Subcutaneous abdominal adipose tissue (tissue), 5 donors: ENCODE data around the gene PPP2R5D.
"Not testable (repeated sequence)": the region's sequence is repeated elsewhere in the genome, so short reads cannot be mapped to it uniquely, and the experiment has no call there.

Experiments
- H3K27ac ChIP-seq: one replicate; pipeline ENCODE4 v1.7.0; 2013; ENCODE audit warnings: low read depth, mild to moderate bottlenecking, inconsistent platforms, low read length, moderate library complexity
- H3K27me3 ChIP-seq, 5 donors: one replicate each; pipeline ENCODE4 v1.7.0; 2013; ENCODE audit warnings: low read length in 5 of 5, inconsistent platforms in 1 of 5; ENCODE audit not compliant: control insufficient read depth in 5 of 5, insufficient read depth in 4 of 5
- H3K36me3 ChIP-seq, 5 donors: one replicate each; pipeline ENCODE4 v1.7.0; 2013; ENCODE audit warnings: low read length in 5 of 5; ENCODE audit not compliant: control insufficient read depth in 5 of 5, insufficient read depth in 5 of 5
- H3K4me1 ChIP-seq, 5 donors: one replicate each; pipeline ENCODE4 v1.7.0; 2013; ENCODE audit warnings: low read length in 5 of 5, mild to moderate bottlenecking in 3 of 5, moderate library complexity in 1 of 5; ENCODE audit not compliant: control insufficient read depth in 5 of 5, insufficient read depth in 5 of 5
- H3K4me3 ChIP-seq, 5 donors: one replicate each; pipeline ENCODE4 v1.7.0; 2013; ENCODE audit warnings: low read length in 5 of 5, low read depth in 1 of 5
- H3K9ac ChIP-seq, 5 donors: one replicate each; pipeline ENCODE4 v1.7.0; 2013; ENCODE audit warnings: low read length in 5 of 5, mild to moderate bottlenecking in 4 of 5, moderate library complexity in 3 of 5
- H3K9me3 ChIP-seq, 5 donors: one replicate each; pipeline ENCODE4 v1.7.0; 2013; ENCODE audit warnings: low read length in 5 of 5; ENCODE audit not compliant: control insufficient read depth in 5 of 5
- donor health status: healthy.
- donor health status: healthy.
- donor health status: healthy.
- donor health status: healthy.
- donor health status: healthy.

The PPP2R5D gene

GRCh38 chr6:42942444-42942843, 41.9 kb upstream of the PPP2R5D start:
- H3K27ac ChIP-seq = no peak overlapping the region
- no peaks in the 10 kb centered on the region for H3K9me3 ChIP-seq
- H3K36me3 ChIP-seq = peaks cover 0 to 42% (median 34%) of the 10 kb centered on the region in 5 donors
- H3K4me1 ChIP-seq = no peaks in the 10 kb centered on the region
- no peak overlapping the region for H3K4me3 ChIP-seq
- no peak overlapping the region for H3K9ac ChIP-seq
- no peaks in the 10 kb centered on the region for H3K27me3 ChIP-seq

DNA sequence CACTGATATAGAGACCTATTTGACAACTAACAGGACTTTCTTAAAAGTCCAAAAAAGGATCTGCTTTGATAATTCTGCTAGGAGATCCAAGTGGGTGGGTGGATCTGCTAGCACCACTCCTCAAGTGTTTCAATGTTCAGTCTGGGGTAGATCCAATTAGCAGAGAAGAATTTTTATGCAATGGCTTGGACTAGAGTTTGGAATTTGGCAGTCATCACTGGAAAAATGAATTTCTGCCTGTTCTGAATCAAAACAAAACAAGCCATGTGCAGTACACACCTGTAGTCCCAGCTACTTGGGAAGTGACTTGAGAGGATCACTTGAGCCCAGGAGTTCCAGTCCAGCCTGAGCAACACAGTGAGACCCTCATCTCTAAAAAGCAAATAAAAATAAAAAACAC, 36.4 kb upstream of the PPP2R5D start:
- H3K4me1 ChIP-seq = peaks cover 0 to 7% (median 4%) of the 10 kb centered on the region in 5 donors
- no peak overlapping the region for H3K4me3 ChIP-seq
- peaks cover 0 to 7% (median 4%) of the 10 kb centered on the region in 5 donors for H3K36me3 ChIP-seq
- H3K27ac ChIP-seq = no peak overlapping the region
- H3K9ac ChIP-seq = no peak overlapping the region
- no peaks in the 10 kb centered on the region for H3K9me3 ChIP-seq
- H3K27me3 ChIP-seq = no peaks in the 10 kb centered on the region

DNA sequence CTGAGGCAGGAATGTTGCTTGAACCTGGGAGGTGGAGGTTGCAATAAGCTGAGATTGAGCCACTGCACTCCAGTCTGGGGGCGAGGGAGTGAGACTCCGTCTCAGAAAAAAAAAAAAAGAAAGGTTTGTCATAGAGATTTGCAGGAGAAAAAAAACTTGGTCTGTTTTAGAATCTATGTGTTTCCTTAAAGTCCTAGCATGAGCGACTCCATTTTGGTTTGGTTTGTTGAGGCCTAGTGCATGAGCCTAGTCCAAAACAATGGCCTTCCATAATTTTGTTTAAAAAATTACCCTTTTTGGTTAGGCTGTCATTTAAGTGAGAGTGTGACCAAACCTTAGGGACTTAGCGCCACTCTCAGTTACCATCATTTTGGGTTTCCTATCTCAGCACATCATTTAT, 32.0 kb upstream of the PPP2R5D start:
- H3K4me3 ChIP-seq = no peak overlapping the region
- H3K27ac ChIP-seq = no peak overlapping the region
- H3K9me3 ChIP-seq = no peaks in the 10 kb centered on the region
- no peaks in the 10 kb centered on the region for H3K27me3 ChIP-seq
- H3K9ac ChIP-seq = no peak overlapping the region
- H3K4me1 ChIP-seq = peaks cover 0 to 7% (median 4%) of the 10 kb centered on the region in 5 donors
- H3K36me3 ChIP-seq = no peaks in the 10 kb centered on the region

GRCh38 chr6:42954405-42954804, 30.0 kb upstream of the PPP2R5D start:
- not testable (repeated sequence) for H3K4me3 ChIP-seq, H3K4me1 ChIP-seq, H3K9ac ChIP-seq, H3K9me3 ChIP-seq, H3K27me3 ChIP-seq, H3K27ac ChIP-seq, H3K36me3 ChIP-seq

DNA sequence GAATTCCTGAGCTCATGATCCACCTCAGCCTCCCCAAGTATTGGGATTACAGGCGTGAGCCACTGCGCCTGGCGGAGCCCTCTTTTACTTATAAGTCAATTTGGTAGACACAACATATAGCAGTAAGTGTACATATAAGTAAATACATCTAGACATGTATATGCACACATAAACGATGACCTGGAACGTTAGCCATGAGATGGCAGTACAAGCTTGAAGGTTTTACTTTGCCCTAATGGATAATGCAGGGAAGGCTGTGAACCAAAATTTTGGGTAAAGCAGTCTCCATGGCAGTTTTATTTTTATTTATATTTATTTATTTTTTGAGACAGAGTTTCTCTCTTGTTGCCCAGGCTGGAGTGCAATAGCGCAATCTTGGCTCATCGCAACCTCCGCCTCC, 26.2 kb upstream of the PPP2R5D start:
- Histone ChIP-seq H3K36me3 (peaks cover 0 to 12% (median 6%) of the 10 kb centered on the region in 5 donors), H3K4me3 (no peak overlapping the region), H3K9me3 (no peaks in the 10 kb centered on the region), H3K9ac (no peak overlapping the region), H3K4me1 (peaks cover 3 to 17% (median 17%) of the 10 kb centered on the region in 5 donors), H3K27ac (no peak overlapping the region), H3K27me3 (peaks cover 0 to 4% (median 0%) of the 10 kb centered on the region in 5 donors)

- Histone ChIP-seq H3K27me3 (peaks cover 0 to 4% (median 0%) of the 10 kb centered on the region in 5 donors), H3K9ac (peak overlapping the region in 4 of 5 donors; percentile 52 to 77 (median 74)), H3K36me3 (peaks cover 0 to 27% (median 20%) of the 10 kb centered on the region in 5 donors), H3K4me3 (peak overlapping the region; percentile 67 to 75 (median 71)), H3K4me1 (peaks cover 3 to 17% (median 17%) of the 10 kb centered on the region in 5 donors), H3K27ac (no peak overlapping the region), H3K9me3 (no peaks in the 10 kb centered on the region)
Measured at GRCh38 chr6:42959917-42960242, 24.5 kb upstream of the PPP2R5D start.

DNA sequence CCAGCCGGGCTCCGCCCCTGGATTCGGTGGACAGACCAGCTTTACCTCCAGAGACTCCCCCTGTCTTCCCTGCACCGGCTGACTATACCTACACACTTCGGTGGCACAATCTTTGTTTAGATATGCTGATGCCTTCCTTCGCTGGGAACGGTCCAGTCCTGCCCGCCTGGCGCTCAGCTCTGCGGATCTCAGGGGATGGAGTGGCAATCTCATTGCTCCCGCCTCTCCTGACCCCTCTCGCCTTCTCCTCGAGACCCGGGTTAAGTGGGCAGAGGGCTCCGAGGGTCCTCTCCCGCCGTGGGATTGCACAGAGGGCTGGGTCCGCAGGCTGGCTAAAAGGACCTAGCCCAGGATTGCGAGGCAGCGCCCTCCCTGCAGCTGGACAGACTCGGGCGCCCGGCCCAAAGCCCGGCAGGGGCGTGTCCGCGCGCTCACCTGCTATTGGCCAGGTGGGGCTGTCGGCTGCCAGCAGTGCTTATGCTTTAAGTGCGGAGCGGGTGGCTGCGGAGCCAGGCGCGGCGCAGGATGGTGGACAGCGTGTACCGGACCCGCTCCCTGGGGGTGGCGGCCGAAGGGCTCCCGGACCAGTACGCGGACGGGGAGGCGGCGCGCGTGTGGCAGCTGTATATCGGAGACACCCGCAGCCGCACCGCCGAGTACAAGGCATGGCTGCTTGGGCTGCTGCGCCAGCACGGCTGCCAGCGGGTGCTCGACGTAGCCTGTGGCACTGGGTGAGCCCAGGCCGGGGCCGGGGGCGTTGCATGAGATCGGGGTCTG, 23.9 kb upstream of the PPP2R5D start, which contains the start of gene GNMT:
Gene GNMT (plus strand): TSS at position 512 of the 777 bp plus-strand sequence. CDS start 14 bp downstream, at position 526.
- peak within 1 kb of the TSS in 4 of 5 donors; percentile 52 to 77 (median 74) for H3K9ac ChIP-seq
- peaks cover 3 to 17% (median 17%) of the 10 kb centered on the region in 5 donors for H3K4me1 ChIP-seq
- no peak within 1 kb of the TSS for H3K27ac ChIP-seq
- peaks cover 0 to 4% (median 0%) of the 10 kb centered on the region in 5 donors for H3K27me3 ChIP-seq
- no peaks in the 10 kb centered on the region for H3K9me3 ChIP-seq
- H3K36me3 ChIP-seq = peaks cover 0 to 33% (median 25%) of the 10 kb centered on the region in 5 donors
- H3K4me3 ChIP-seq = peak within 1 kb of the TSS; percentile 67 to 75 (median 71)

- Histone ChIP-seq H3K9me3 (no peaks in the 10 kb centered on the region), H3K4me3 (peak overlapping the region in 4 of 5 donors; percentile 67 to 75 (median 70)), H3K27ac (no peak overlapping the region), H3K9ac (peak overlapping the region in 2 of 5 donors; percentile 70 to 77), H3K27me3 (peaks cover 0 to 4% (median 0%) of the 10 kb centered on the region in 5 donors), H3K36me3 (peaks cover 0 to 39% (median 31%) of the 10 kb centered on the region in 5 donors), H3K4me1 (peaks cover 3 to 17% (median 17%) of the 10 kb centered on the region in 5 donors)
Measured at GRCh38 chr6:42961020-42961470, 23.3 kb upstream of the PPP2R5D start.

DNA sequence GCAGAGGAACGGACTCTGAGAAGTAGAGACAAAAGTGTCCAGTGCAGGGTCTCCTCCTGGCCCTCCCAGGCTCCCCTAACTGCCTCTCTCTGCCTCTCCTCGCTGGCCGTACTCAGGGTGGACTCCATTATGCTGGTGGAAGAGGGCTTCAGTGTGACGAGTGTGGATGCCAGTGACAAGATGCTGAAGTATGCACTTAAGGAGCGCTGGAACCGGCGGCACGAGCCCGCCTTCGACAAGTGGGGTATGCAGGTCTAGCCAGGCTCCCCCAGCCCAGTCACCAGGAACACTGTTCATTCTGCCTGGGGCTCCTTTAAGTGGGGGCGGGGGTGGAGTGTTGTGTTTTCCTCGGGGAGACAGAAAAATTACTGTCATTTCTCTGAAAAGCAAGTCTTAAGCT, 22.3 kb upstream of the PPP2R5D start:
- Histone ChIP-seq H3K4me1 (peaks cover 3 to 17% (median 17%) of the 10 kb centered on the region in 5 donors), H3K9ac (no peak overlapping the region), H3K9me3 (no peaks in the 10 kb centered on the region), H3K27ac (no peak overlapping the region), H3K4me3 (no peak overlapping the region), H3K36me3 (peaks cover 0 to 46% (median 38%) of the 10 kb centered on the region in 5 donors), H3K27me3 (peaks cover 0 to 4% (median 0%) of the 10 kb centered on the region in 5 donors)

- H3K36me3 ChIP-seq = peaks cover 0 to 52% (median 43%) of the 10 kb centered on the region in 5 donors
Measured at GRCh38 chr6:42962502-42963178, 21.7 kb upstream of the PPP2R5D start.

More at GRCh38 chr6:42962502-42963178, 21.7 kb upstream of the PPP2R5D start:
- no peak overlapping the region for H3K4me3 ChIP-seq
- H3K4me1 ChIP-seq = peaks cover 3 to 17% (median 17%) of the 10 kb centered on the region in 5 donors
- H3K9ac ChIP-seq = no peak overlapping the region
- no peaks in the 10 kb centered on the region for H3K9me3 ChIP-seq
- no peak overlapping the region for H3K27ac ChIP-seq
- peaks cover 0 to 4% (median 0%) of the 10 kb centered on the region in 5 donors for H3K27me3 ChIP-seq
